Stimulated activated naive B cell treated with anti-CD40 and anti-IgM and Interleukin-4, amounts not matched to agents 10 μg/mL and 1 μg/mL and 100 μg/mL, for 72 hours (primary cell): ENCODE results near the gene BSPRY.
"Not testable (repeated sequence)": the region's sequence is repeated elsewhere in the genome, so short reads cannot be mapped to it uniquely, and the experiment has no call there.

Experiments
- ATAC-seq, 2 donors: fragments of 150-1000 bp; cut with Tn5 transposase; replicated peaks; 2 replicates each; pipeline ENCODE4 v1.10.0; 2021; ENCODE audit warnings: moderate library complexity in 1 of 2
- DNase-seq: peaks from one replicate; pipeline ENCODE4 v3.0.0; 2021
- H3K27ac Mint-ChIP-seq: one replicate; pipeline ENCODE4 v1.8.0; 2022; ENCODE audit warnings: mild to moderate bottlenecking, mixed read lengths
- H3K27me3 Mint-ChIP-seq, 2 donors: one replicate each; pipeline ENCODE4 v1.8.0; 2022; ENCODE audit warnings: mixed read lengths in 2 of 2
- H3K36me3 Mint-ChIP-seq, 2 donors: one replicate each; pipeline ENCODE4 v1.8.0; 2022; ENCODE audit warnings: mixed read lengths in 2 of 2, mild to moderate bottlenecking in 1 of 2
- H3K4me1 Mint-ChIP-seq, 2 donors: one replicate each; pipeline ENCODE4 v1.8.0; 2022; ENCODE audit warnings: mixed read lengths in 2 of 2, mild to moderate bottlenecking in 1 of 2
- H3K4me3 Mint-ChIP-seq, 2 donors: one replicate each; pipeline ENCODE4 v1.8.0; 2022; ENCODE audit warnings: mild to moderate bottlenecking in 2 of 2, mixed read lengths in 2 of 2, moderate library complexity in 1 of 2
- H3K9me3 Mint-ChIP-seq, 2 donors: one replicate each; pipeline ENCODE4 v1.8.0; 2022; ENCODE audit warnings: mixed read lengths in 2 of 2, mild to moderate bottlenecking in 1 of 2

Gene BSPRY

GRCh38 chr9:113403646-113404045 lies 54.3 kb downstream of the BSPRY start:
- no peak overlapping the region for H3K27ac Mint-ChIP-seq

GRCh38 chr9:113406353-113406752 lies 57.0 kb downstream of the BSPRY start:
- not testable (repeated sequence) for ATAC-seq, H3K27me3 Mint-ChIP-seq, H3K9me3 Mint-ChIP-seq, DNase-seq, H3K4me3 Mint-ChIP-seq, H3K27ac Mint-ChIP-seq
- Mint-ChIP-seq H3K4me1 (peaks cover 19 to 44% of the 10 kb centered on the region in 2 donors), H3K36me3 (peaks cover 19 to 28% of the 10 kb centered on the region in 2 donors)

More at GRCh38 chr9:113403646-113404045, 54.3 kb downstream of the BSPRY start:
- no peaks in the 10 kb centered on the region for H3K9me3 Mint-ChIP-seq
- DNase-seq (no peak), ATAC-seq (no peak)
- H3K27me3 Mint-ChIP-seq = no peaks in the 10 kb centered on the region
- H3K36me3 Mint-ChIP-seq = peaks cover 11 to 15% of the 10 kb centered on the region in 2 donors
- no peak overlapping the region for H3K4me3 Mint-ChIP-seq
- H3K4me1 Mint-ChIP-seq = peaks cover 25 to 45% of the 10 kb centered on the region in 2 donors

DNA sequence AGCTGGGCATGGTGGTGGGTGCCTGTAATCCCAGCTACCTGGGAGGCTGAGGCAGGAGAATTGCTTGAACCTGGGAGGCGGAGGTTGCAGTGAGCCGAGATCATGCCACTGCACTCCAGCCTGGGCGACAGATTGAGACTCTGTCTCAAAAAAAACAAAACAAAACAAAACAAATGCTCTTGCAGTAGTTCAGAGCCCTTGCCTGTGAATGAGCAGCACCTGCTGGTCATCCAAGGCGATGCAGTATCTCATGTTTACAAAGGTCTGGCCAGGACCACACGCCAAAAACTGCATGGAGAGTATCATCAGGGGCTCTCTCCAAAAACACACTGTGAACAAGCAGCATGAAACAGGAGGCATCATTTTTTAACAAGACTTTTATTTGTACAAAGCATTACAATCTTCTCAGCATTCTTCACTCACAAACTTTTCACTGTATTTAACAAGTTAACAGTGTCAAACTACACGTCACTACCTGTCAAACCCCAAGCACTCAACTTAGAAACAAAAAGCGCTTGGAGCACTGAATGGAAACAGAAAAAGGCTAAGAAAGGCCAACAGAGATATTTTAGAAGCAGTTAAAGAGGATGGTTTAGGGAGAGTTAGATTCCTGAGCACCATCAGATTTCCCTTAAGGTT lies 57.7 kb downstream of the BSPRY start:
- H3K9me3 Mint-ChIP-seq, H3K27me3 Mint-ChIP-seq, ATAC-seq: not testable (repeated sequence)
- H3K27ac Mint-ChIP-seq = peak overlapping the region; percentile 75
- H3K36me3 Mint-ChIP-seq = peaks cover 19 to 28% of the 10 kb centered on the region in 2 donors
- peak; percentile 42 for DNase-seq
- peak overlapping the region in 1 of 2 donors; percentile 47 for H3K4me3 Mint-ChIP-seq
- peaks cover 15 to 38% of the 10 kb centered on the region in 2 donors for H3K4me1 Mint-ChIP-seq

DNA sequence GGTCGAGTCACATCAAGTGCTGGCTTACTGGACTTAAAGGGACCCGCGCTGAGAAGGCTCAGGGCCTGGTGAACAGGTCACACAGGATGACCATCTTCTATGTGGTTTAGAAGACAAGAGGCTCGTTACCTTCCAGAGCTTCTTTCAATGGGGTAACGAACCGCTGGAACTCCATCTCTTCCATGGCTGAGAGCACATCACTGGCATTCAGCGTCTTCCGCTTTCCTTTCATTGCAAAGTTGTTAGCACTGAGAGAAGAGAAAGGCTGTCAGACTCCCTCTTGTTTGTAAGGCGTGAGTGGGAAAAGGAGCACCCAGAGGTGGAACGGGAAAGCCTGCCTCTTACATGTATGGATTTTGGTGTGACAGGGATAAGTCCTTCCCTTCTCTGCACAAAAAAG lies 60.1 kb downstream of the BSPRY start:
- Mint-ChIP-seq H3K9me3 (no peaks in the 10 kb centered on the region), H3K27me3 (no peaks in the 10 kb centered on the region), H3K4me3 (peak overlapping the region; percentile 98 to 99), H3K36me3 (peaks cover 19 to 28% of the 10 kb centered on the region in 2 donors), H3K27ac (peak overlapping the region; percentile 100), H3K4me1 (peaks cover 15 to 32% of the 10 kb centered on the region in 2 donors)
- ATAC-seq (no peak), DNase-seq (no peak)

DNA sequence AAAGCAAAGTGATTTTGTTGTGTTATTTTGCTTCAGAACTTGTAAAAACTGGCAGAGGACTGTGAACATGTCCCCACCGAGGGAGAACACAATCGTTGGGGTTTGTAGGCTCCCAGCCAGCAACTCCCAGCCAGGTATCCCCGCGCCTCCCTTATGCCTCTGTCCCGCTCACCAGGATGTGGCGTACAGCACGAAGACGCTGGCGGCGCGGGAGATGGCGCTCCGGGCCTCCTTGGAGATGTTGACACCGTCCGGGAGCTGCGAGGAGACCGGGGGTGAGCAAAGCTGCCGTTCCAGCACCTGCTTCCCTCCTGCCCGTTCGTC lies 60.5 kb downstream of the BSPRY start:
- Mint-ChIP-seq H3K4me1 (peaks cover 15 to 32% of the 10 kb centered on the region in 2 donors), H3K9me3 (no peaks in the 10 kb centered on the region), H3K4me3 (peak overlapping the region; percentile 98 to 99), H3K27ac (peak overlapping the region; percentile 100), H3K27me3 (no peaks in the 10 kb centered on the region), H3K36me3 (peaks cover 19 to 28% of the 10 kb centered on the region in 2 donors)
- ATAC-seq (peak; percentile 13 to 15), DNase-seq (no peak)

DNA sequence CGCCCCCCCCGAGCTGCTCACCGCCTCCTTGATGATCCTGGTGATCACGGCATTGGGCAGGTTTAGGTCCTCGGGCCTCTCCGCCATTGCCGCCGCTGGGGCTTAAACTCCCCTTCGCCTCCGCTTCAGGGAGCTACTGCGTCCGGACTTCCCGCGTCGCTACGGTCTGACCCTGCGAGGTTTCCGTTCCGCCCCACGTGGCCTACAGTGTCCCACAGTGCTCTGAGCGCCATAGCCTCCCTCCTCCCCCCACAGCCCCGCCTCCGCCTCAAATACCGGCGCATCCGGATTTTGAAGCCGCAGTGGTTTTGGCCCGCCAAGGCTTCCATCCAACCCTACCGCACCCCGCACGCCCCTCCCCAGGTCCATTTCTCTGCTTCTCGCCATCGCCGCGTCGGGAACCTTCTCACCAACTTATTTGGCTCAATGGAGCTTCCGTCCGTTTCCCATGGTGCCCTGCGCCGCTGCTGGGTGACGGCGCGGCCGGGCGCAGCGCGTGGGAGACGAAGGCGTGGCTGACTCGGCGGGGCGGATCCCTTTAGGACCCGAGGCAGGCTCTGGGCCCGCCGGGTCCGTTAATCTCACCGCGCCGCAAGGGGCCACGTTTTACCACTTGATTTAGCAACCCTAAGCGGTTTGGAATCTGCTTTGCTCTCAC lies 61.0 kb downstream of the BSPRY start, which contains the start of the genes C9orf43 and POLE3:
Gene C9orf43 (plus strand): TSS at position 541 of the 658 bp plus-strand sequence. CDS start 2,747 bp downstream, outside the sequence.
Gene POLE3 (minus strand): TSS at position 469 of the 658 bp plus-strand sequence. CDS start 382 bp downstream, at position 87.
- DNase-seq (peak; percentile 95), ATAC-seq (peak; percentile 93 to 96)
- Mint-ChIP-seq H3K4me3 (peak within 1 kb of the TSS; percentile 98 to 99), H3K9me3 (no peaks in the 10 kb centered on the region), H3K27me3 (no peaks in the 10 kb centered on the region), H3K27ac (peak within 1 kb of the TSS; percentile 100), H3K4me1 (peaks cover 15 to 32% of the 10 kb centered on the region in 2 donors), H3K36me3 (peaks cover 19 to 28% of the 10 kb centered on the region in 2 donors)

GRCh38 chr9:113416149-113416721 lies 66.9 kb downstream of the BSPRY start:
- Mint-ChIP-seq H3K9me3 (no peaks in the 10 kb centered on the region), H3K27ac (no peak overlapping the region), H3K36me3 (no peaks in the 10 kb centered on the region), H3K4me3 (no peak overlapping the region), H3K27me3 (no peaks in the 10 kb centered on the region), H3K4me1 (no peaks in the 10 kb centered on the region)
- DNase-seq = peak; percentile 60
- peak; percentile 99 for ATAC-seq

- Mint-ChIP-seq H3K4me1 (no peaks in the 10 kb centered on the region), H3K27me3 (no peaks in the 10 kb centered on the region), H3K27ac (no peak overlapping the region), H3K4me3 (no peak overlapping the region), H3K9me3 (no peaks in the 10 kb centered on the region), H3K36me3 (no peaks in the 10 kb centered on the region)
- DNase-seq = no peak
- no peak for ATAC-seq
Observed at GRCh38 chr9:113417370-113417769, 68.0 kb downstream of the BSPRY start.
